Activated CD8-positive, alpha-beta memory T cell treated with anti-CD3 and anti-CD28 coated beads, Interleukin-2, amount 10 ng/mL, durations not matched to agents 7 days and 5 days (primary cell): Measurements from ENCODE around the gene CARD10. TPM values are rescaled to one million over a fixed set of nuclear protein-coding genes. Genes with fewer than 3 reads are reported as not detected.

ENCODE experiments used
- ATAC-seq: fragments of 150-1000 bp; cut with Tn5 transposase; one replicate; pipeline ENCODE4 v1.10.0; 2021; ENCODE audit warnings: moderate library complexity
- CTCF ChIA-PET: fragments of 350-600 bp; sonication (Branson Sonifier 250); formaldehyde crosslinking; loops from one replicate; lab custom pipeline; 2021; ENCODE audit warnings: antibody characterized with exemption; lab: Charles Lee
- DNase-seq: peaks from one replicate; pipeline ENCODE4 v3.0.0-alpha.2; 2020
- H3K27ac Mint-ChIP-seq: one replicate; pipeline ENCODE4 v1.8.0; 2021; ENCODE audit warnings: mild to moderate bottlenecking, mixed read lengths
- H3K27me3 Mint-ChIP-seq: one replicate; pipeline ENCODE4 v1.8.0; 2021; ENCODE audit warnings: mixed read lengths
- H3K36me3 Mint-ChIP-seq: one replicate; pipeline ENCODE4 v1.8.0; 2021; ENCODE audit warnings: mild to moderate bottlenecking, mixed read lengths
- H3K4me1 Mint-ChIP-seq: one replicate; pipeline ENCODE4 v1.8.0; 2021; ENCODE audit warnings: mixed read lengths
- H3K4me3 Mint-ChIP-seq: one replicate; pipeline ENCODE4 v1.8.0; 2021; ENCODE audit warnings: mild to moderate bottlenecking, moderate library complexity, mixed read lengths
- H3K9me3 Mint-ChIP-seq: one replicate; pipeline ENCODE4 v1.8.0; 2022; ENCODE audit warnings: low read depth, mixed read lengths
- total RNA-seq, 2 experiments: library from RNA; stranded (reverse); gene quantifications; one replicate each; pipeline ENCODE4 v1.2.3, GENCODE V29; 2021

The CARD10 gene
- total RNA-seq, 2 experiments from 2014 or later, result 0.16 TPM; not detected in 1

GRCh38 chr22:37502342-37503182 is 16.7 kb downstream of the CARD10 start:
- no peaks in the 10 kb centered on the region for H3K9me3 Mint-ChIP-seq
- H3K36me3 Mint-ChIP-seq, result no peaks in the 10 kb centered on the region
- ATAC-seq, result no peak
- no peak overlapping the region for H3K27ac Mint-ChIP-seq
- no peak for DNase-seq
- peaks cover 7% of the 10 kb centered on the region for H3K27me3 Mint-ChIP-seq
- H3K4me3 Mint-ChIP-seq, result no peak overlapping the region
- CTCF ChIA-PET, result interaction anchor here (0.9 kb wide), 1 partner anchor 16 kb away, joined by 4 read pairs; the partner anchor contains the start of gene MFNG
- H3K4me1 Mint-ChIP-seq, result peaks cover 14% of the 10 kb centered on the region

GRCh38 chr22:37501610-37502341 is 17.4 kb downstream of the CARD10 start:
- H3K36me3 Mint-ChIP-seq, result no peaks in the 10 kb centered on the region
- no peaks in the 10 kb centered on the region for H3K9me3 Mint-ChIP-seq
- no peak overlapping the region for H3K4me3 Mint-ChIP-seq
- peaks cover 14% of the 10 kb centered on the region for H3K4me1 Mint-ChIP-seq
- DNase-seq (no peak), ATAC-seq (no peak)
- CTCF ChIA-PET, result interaction anchor here (0.9 kb wide), 1 partner anchor 16 kb away, joined by 4 read pairs; the partner anchor contains the start of gene MFNG
- peaks cover 8% of the 10 kb centered on the region for H3K27me3 Mint-ChIP-seq
- peak overlapping the region; percentile 5 for H3K27ac Mint-ChIP-seq

- Mint-ChIP-seq H3K9me3 (no peaks in the 10 kb centered on the region), H3K4me3 (no peak overlapping the region), H3K27ac (no peak overlapping the region), H3K4me1 (peaks cover 14% of the 10 kb centered on the region), H3K27me3 (peaks cover 8% of the 10 kb centered on the region), H3K36me3 (no peaks in the 10 kb centered on the region)
- CTCF ChIA-PET, result interaction anchor here (1.8 to 4.5 kb wide), 2 partner anchors 29 to 184 kb away, joined by 4 to 41 read pairs; no protein-coding TSS in a partner anchor
- DNase-seq (no peak), ATAC-seq (no peak)
Measured at GRCh38 chr22:37500745-37501609, 18.2 kb downstream of the CARD10 start.

- DNase-seq (no peak), ATAC-seq (no peak)
- Mint-ChIP-seq H3K27ac (no peak overlapping the region), H3K9me3 (no peaks in the 10 kb centered on the region), H3K36me3 (no peaks in the 10 kb centered on the region), H3K27me3 (peaks cover 8% of the 10 kb centered on the region), H3K4me1 (peaks cover 14% of the 10 kb centered on the region), H3K4me3 (no peak overlapping the region)
- CTCF ChIA-PET, result interaction anchor here (1.0 to 4.5 kb wide), 4 partner anchors 12 to 183 kb away, joined by 3 to 41 read pairs (median 4); no protein-coding TSS in a partner anchor
Measured at GRCh38 chr22:37499789-37500540, 19.2 kb downstream of the CARD10 start.

GRCh38 chr22:37499027-37499707 is 20.0 kb downstream of the CARD10 start:
- ATAC-seq (no peak), DNase-seq (no peak)
- peaks cover 8% of the 10 kb centered on the region for H3K27me3 Mint-ChIP-seq
- H3K9me3 Mint-ChIP-seq, result no peaks in the 10 kb centered on the region
- no peaks in the 10 kb centered on the region for H3K36me3 Mint-ChIP-seq
- H3K4me3 Mint-ChIP-seq, result no peak overlapping the region
- H3K4me1 Mint-ChIP-seq, result peaks cover 14% of the 10 kb centered on the region
- no peak overlapping the region for H3K27ac Mint-ChIP-seq
- CTCF ChIA-PET, result interaction anchor here (0.6 to 4.5 kb wide), 6 partner anchors 10 to 183 kb away, joined by 3 to 41 read pairs (median 4); no protein-coding TSS in a partner anchor

- CTCF ChIA-PET, result interaction anchor here (0.6 to 4.5 kb wide), 9 partner anchors 8 to 182 kb away, joined by 3 to 41 read pairs (median 5); partner anchors contain the start of gene MFNG
- H3K27me3 Mint-ChIP-seq, result peaks cover 5% of the 10 kb centered on the region
- H3K4me1 Mint-ChIP-seq, result peaks cover 14% of the 10 kb centered on the region
- H3K27ac Mint-ChIP-seq, result no peak overlapping the region
- no peaks in the 10 kb centered on the region for H3K9me3 Mint-ChIP-seq
- H3K36me3 Mint-ChIP-seq, result no peaks in the 10 kb centered on the region
- DNase-seq (peak; percentile 78), ATAC-seq (peak; percentile 96)
- no peak overlapping the region for H3K4me3 Mint-ChIP-seq
Measured at GRCh38 chr22:37498289-37498909, 20.8 kb downstream of the CARD10 start.

- ATAC-seq, result no peak
- Mint-ChIP-seq H3K27ac (no peak overlapping the region), H3K4me1 (peaks cover 16% of the 10 kb centered on the region), H3K27me3 (peaks cover 5% of the 10 kb centered on the region), H3K36me3 (no peaks in the 10 kb centered on the region), H3K9me3 (no peaks in the 10 kb centered on the region), H3K4me3 (no peak overlapping the region)
- CTCF ChIA-PET, result interaction anchor here (1.4 to 4.5 kb wide), 5 partner anchors 8 to 181 kb away, joined by 5 to 41 read pairs (median 8); partner anchors contain the start of gene MFNG
- no peak for DNase-seq
Measured at GRCh38 chr22:37497062-37497599, 22.1 kb downstream of the CARD10 start.

- DNase-seq (no peak), ATAC-seq (no peak)
- CTCF ChIA-PET, result interaction anchor here (1.4 to 1.6 kb wide), 2 partner anchors 10 to 180 kb away, joined by 6 to 8 read pairs; partner anchors contain the start of gene MFNG
- Mint-ChIP-seq H3K9me3 (no peaks in the 10 kb centered on the region), H3K4me3 (no peak overlapping the region), H3K4me1 (peaks cover 12% of the 10 kb centered on the region), H3K27me3 (peaks cover 5% of the 10 kb centered on the region), H3K36me3 (no peaks in the 10 kb centered on the region), H3K27ac (no peak overlapping the region)
Measured at GRCh38 chr22:37496651-37497050, 22.6 kb downstream of the CARD10 start.

- no peak overlapping the region for H3K27ac Mint-ChIP-seq
- H3K36me3 Mint-ChIP-seq, result no peaks in the 10 kb centered on the region
- no peaks in the 10 kb centered on the region for H3K9me3 Mint-ChIP-seq
- DNase-seq, result no peak
- CTCF ChIA-PET, result interaction anchor here (0.7 to 4.5 kb wide), 5 partner anchors 9 to 178 kb away, joined by 3 to 28 read pairs (median 3); no protein-coding TSS in a partner anchor
- H3K27me3 Mint-ChIP-seq, result peaks cover 5% of the 10 kb centered on the region
- H3K4me3 Mint-ChIP-seq, result no peak overlapping the region
- peaks cover 9% of the 10 kb centered on the region for H3K4me1 Mint-ChIP-seq
- no peak for ATAC-seq
Measured at GRCh38 chr22:37493979-37494378, 25.2 kb downstream of the CARD10 start.

GRCh38 chr22:37492428-37493344 is 26.5 kb downstream of the CARD10 start:
- no peaks in the 10 kb centered on the region for H3K9me3 Mint-ChIP-seq
- H3K4me1 Mint-ChIP-seq, result peaks cover 18% of the 10 kb centered on the region
- H3K27me3 Mint-ChIP-seq, result peaks cover 3% of the 10 kb centered on the region
- H3K36me3 Mint-ChIP-seq, result no peaks in the 10 kb centered on the region
- no peak overlapping the region for H3K4me3 Mint-ChIP-seq
- CTCF ChIA-PET, result interaction anchor here (0.9 to 4.5 kb wide), 5 partner anchors 14 to 177 kb away, joined by 3 to 28 read pairs (median 4); no protein-coding TSS in a partner anchor
- DNase-seq (peak; percentile 79), ATAC-seq (peak; percentile 86)
- no peak overlapping the region for H3K27ac Mint-ChIP-seq
